Kidney (tissue), 14 donors: ENCODE results near the gene SMARCAL1. TPM values are rescaled to one million over a fixed set of nuclear protein-coding genes. Genes with fewer than 3 reads are reported as not detected.

Experiments used
- DNase-seq, 5 donors: peaks; one replicate each; pipeline ENCODE4 v3.0.0-alpha.2; 2013 to 2020
- FAIRE-seq: peaks from 2 replicates; lab custom pipeline; 2012; peaks lifted over from hg19 to GRCh38; lab: Jason Lieb, UNC
- H3K27ac ChIP-seq, 2 donors: one replicate each; pipeline ENCODE4 v1.7.0; 2013; ENCODE audit warnings: low read depth in 2 of 2, low read length in 2 of 2, inconsistent platforms in 1 of 2
- H3K27me3 ChIP-seq: one replicate; pipeline ENCODE4 v1.7.1; 2013; ENCODE audit warnings: low read length, inconsistent platforms; ENCODE audit not compliant: control insufficient read depth, insufficient read depth
- H3K36me3 ChIP-seq, 3 donors: one replicate each; pipeline versions ENCODE4 v1.7.0 to v1.7.1; 2013; ENCODE audit warnings: low read length in 3 of 3, control low read depth in 1 of 3, inconsistent platforms in 1 of 3; ENCODE audit not compliant: insufficient read depth in 3 of 3, control insufficient read depth in 2 of 3
- H3K4me1 ChIP-seq, 3 donors: one replicate each; pipeline versions ENCODE4 v1.7.0 to v1.7.1; 2013; ENCODE audit warnings: low read length in 3 of 3, inconsistent platforms in 1 of 3, low read depth in 1 of 3; ENCODE audit not compliant: control insufficient read depth in 2 of 3, insufficient read depth in 2 of 3
- H3K4me3 ChIP-seq, 3 donors: one replicate each; pipeline versions ENCODE4 v1.7.0 to v1.8.1; 2013; ENCODE audit warnings: low read length in 3 of 3, control low read depth in 1 of 3, inconsistent platforms in 1 of 3
- H3K9ac ChIP-seq, 3 donors: one replicate each; pipeline versions ENCODE4 v1.7.0 to v1.7.1; 2013; ENCODE audit warnings: low read length in 3 of 3, control low read depth in 1 of 3, inconsistent platforms in 1 of 3
- H3K9me3 ChIP-seq, 3 donors: one replicate each; pipeline versions ENCODE4 v1.7.0 to v1.7.1; 2013; ENCODE audit warnings: low read length in 3 of 3, control low read depth in 1 of 3, inconsistent platforms in 1 of 3; ENCODE audit not compliant: control insufficient read depth in 2 of 3, insufficient read depth in 1 of 3
- CTCF ChIP-seq: IDR thresholded peaks from 3 replicates; pipeline ENCODE4 v1.5.1; 2012; ENCODE audit warnings: mild to moderate bottlenecking, moderate library complexity, borderline replicate concordance; ENCODE audit not compliant: insufficient read depth; ENCODE audit errors: extremely low read depth
- intact Hi-C: fragments of 100-400 bp; cut with DNase I; formaldehyde crosslinking; loops from one replicate; pipeline ENCODE4 v1.11.1; 2022
- polyA plus RNA-seq: library from polyadenylated mRNA; stranded (reverse); fragments of 350-450 nt; fragmentation: Illumina TruSeq; extraction: RNeasy Lipid Tissue Mini Kit (QIAGEN cat#74804); gene quantifications from one replicate; pipeline ENCODE4 v1.2.3, GENCODE V29; 2014; ENCODE audit warnings: low read depth, low replicate concordance; ENCODE audit not compliant: insufficient read depth
- total RNA-seq: library from RNA; stranded (reverse); fragmentation: NEBNext Ultra II Directional; extraction: Animal tissue kit (Norgen Biotek cat#: 25700); gene quantifications from one replicate; pipeline ENCODE4 v1.2.1, GENCODE V29; 2021
- donor health status: control.
- donor health status: control.
- donor health status: control.
- donor health status: control.
- donor health status: control.
- donor health status: DM: yes; HTN: yes; CAD: no.
- donor health status: Normal renal cell carcinoma (clear cell type).

The SMARCAL1 gene
- total and polyA plus RNA-seq, 2 donors from 2014 or later: 9.7 to 17.3 TPM

DNA sequence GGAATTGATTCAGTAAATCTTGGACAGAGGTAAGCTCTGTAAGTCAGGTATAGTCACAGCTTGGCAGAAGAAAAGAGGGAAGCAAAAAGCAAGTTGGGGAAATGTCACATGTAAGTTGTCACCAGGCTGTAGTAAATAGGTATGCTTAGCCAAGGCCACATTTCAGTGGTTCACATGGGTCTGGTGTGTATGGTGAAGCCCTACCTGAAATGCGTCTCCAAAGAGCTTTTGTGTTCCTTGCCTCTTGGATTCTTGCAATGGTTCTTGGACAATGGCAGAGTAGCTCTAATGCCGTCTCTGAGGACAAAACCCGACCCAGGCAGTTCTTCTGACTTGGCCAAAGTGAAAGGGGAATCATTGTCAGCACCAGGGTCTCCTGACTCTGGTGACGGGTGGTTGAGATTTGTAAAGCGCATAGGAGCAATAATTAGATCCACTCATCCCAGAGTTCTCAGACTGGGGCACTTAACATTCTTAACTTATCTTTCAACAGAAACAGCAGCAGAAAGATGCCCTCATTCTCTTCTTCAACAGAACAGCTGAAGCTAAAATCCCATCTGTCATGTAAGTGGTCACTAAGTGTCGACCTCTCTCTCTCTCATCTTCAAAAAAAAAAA lies 51.9 kb downstream of the SMARCAL1 start:
- Histone ChIP-seq H3K9ac (no peak overlapping the region), H3K36me3 (no peaks in the 10 kb centered on the region), H3K27ac (no peak overlapping the region), H3K27me3 (no peaks in the 10 kb centered on the region), H3K4me3 (no peak overlapping the region), H3K9me3 (no peaks in the 10 kb centered on the region), H3K4me1 (no peaks in the 10 kb centered on the region)
- intact Hi-C loops: no loop called here
- no peak for FAIRE-seq
- DNase-seq: no peak
- no peak for TF ChIP-seq CTCF

DNA sequence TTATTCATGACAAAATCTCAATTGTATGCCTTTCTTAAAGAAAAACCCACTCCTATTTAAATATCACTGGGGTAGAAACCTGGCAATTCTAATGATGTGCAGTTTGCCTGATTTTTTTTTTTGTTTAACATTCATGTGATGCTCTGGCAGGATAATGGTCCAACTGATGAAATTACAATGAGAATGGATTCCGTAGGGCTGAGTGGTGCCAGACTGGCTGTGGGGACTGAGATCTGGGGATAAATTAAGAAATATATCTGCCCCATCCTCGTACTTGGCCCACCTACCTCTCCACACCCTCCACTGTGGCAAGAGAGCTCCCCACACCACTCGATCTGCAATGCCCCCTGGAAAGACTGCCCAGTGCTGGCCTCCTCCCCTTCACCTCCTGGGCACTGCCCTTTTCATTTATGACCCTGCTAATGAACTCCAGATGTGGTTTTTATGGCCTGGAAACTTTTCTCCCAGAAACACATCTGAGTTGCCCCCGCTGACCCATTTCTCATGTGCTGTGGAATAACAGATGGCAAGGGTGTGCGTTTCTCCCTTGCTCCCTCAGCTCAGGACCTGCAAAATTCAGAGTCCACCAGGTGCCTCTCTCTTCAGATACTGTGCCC lies 53.4 kb downstream of the SMARCAL1 start:
- Histone ChIP-seq H3K9ac (no peak overlapping the region), H3K9me3 (no peaks in the 10 kb centered on the region), H3K36me3 (no peaks in the 10 kb centered on the region), H3K4me1 (no peaks in the 10 kb centered on the region), H3K27ac (no peak overlapping the region), H3K27me3 (no peaks in the 10 kb centered on the region), H3K4me3 (no peak overlapping the region)
- FAIRE-seq: no peak
- no peak for TF ChIP-seq CTCF
- intact Hi-C loops: no loop called here
- DNase-seq: no peak

GRCh38 chr2:216467845-216468244 lies 55.6 kb downstream of the SMARCAL1 start:
- intact Hi-C loops: no loop called here
- FAIRE-seq (no peak), DNase-seq (no peak)
- H3K27me3 ChIP-seq: no peaks in the 10 kb centered on the region
- no peaks in the 10 kb centered on the region for H3K9me3 ChIP-seq
- H3K36me3 ChIP-seq: no peaks in the 10 kb centered on the region
- TF ChIP-seq CTCF: no peak
- H3K4me1 ChIP-seq: no peaks in the 10 kb centered on the region
- no peak overlapping the region for H3K9ac ChIP-seq
- H3K4me3 ChIP-seq: no peak overlapping the region
- H3K27ac ChIP-seq: no peak overlapping the region
